ENCODE data around the gene SLC25A47.
"Not testable (repeated sequence)": the region's sequence is repeated elsewhere in the genome, so short reads cannot be mapped to it uniquely, and the experiment has no call there.

Gene SLC25A47

DNA sequence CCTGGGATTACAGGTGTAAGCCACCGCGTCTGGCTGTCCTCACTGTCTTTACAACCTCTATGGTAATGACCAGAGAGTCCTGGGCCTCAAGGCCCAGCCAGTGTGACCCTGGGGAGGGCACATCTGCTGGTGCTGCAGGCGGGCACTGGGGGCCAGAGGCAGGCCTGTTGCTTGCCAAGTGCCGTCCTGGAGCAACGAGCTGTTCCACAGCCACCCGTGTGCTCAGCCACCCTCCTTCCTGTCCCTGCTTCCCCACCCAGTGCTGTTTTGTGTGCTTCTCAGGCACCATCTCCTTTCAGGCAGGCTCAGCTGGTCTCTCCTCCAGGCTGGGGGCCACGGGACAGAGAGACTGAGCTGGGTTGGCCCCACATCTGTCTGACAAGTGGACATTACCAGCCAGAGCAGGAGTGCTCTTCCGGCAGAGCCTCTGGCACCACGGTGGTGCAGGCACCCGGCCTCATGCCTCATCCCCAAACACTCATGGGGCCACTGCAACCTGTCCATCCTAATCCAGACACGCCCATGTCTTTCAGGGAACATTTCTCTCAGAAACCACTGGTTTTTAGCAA is 9.0 kb downstream of the SLC25A47 start:
- DNase-seq (no peak), ATAC-seq (replicated peaks) (peak in 1 of 2 donors; percentile 7)
- Mint-ChIP-seq H3K4me3 (peak overlapping the region in 1 of 2 donors; percentile 18), H3K36me3 (peaks cover 49 to 51% of the 10 kb centered on the region in 2 donors), H3K4me1 (peaks cover 6 to 7% of the 10 kb centered on the region in 2 donors), H3K9me3 (no peaks in the 10 kb centered on the region), H3K27me3 (no peaks in the 10 kb centered on the region), H3K27ac (peak overlapping the region; percentile 84)

DNA sequence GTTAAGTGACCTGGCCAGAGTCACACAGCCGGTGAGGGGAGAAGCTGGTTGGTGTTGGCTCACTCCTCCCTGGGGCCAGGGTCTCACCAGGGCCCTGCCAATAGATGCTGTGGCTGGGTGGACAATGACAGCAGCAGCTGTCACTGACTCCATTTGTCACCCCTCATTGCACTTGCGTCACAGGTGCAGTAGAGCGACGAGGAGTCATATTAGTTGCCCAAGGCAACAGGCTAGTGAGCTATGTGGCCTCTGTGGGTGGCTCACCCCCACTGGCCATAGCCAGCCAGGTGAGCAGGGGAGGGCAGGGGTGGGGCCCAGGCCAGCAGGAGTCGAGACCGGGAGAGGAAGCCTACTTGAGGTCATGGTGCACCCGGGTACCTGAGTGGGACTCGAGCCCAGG is 9.7 kb downstream of the SLC25A47 start:
- peak overlapping the region; percentile 84 for H3K27ac Mint-ChIP-seq
- no peaks in the 10 kb centered on the region for H3K27me3 Mint-ChIP-seq
- DNase-seq (no peak), ATAC-seq (replicated peaks) (peak; percentile 49 to 64)
- H3K4me3 Mint-ChIP-seq = no peak overlapping the region
- H3K36me3 Mint-ChIP-seq = peaks cover 55% of the 10 kb centered on the region in 2 donors
- H3K4me1 Mint-ChIP-seq = peaks cover 6 to 9% of the 10 kb centered on the region in 2 donors
- H3K9me3 Mint-ChIP-seq = no peaks in the 10 kb centered on the region

- no peaks in the 10 kb centered on the region for H3K27me3 Mint-ChIP-seq
- H3K36me3 Mint-ChIP-seq = peaks cover 57 to 61% of the 10 kb centered on the region in 2 donors
- peaks cover 6 to 9% of the 10 kb centered on the region in 2 donors for H3K4me1 Mint-ChIP-seq
- H3K9me3 Mint-ChIP-seq = no peaks in the 10 kb centered on the region
- no peak for ATAC-seq (replicated peaks)
- no peak for DNase-seq
- no peak overlapping the region for H3K4me3 Mint-ChIP-seq
- peak overlapping the region; percentile 67 for H3K27ac Mint-ChIP-seq
These were observed 10.2 kb downstream of the SLC25A47 start for GRCh38 chr14:100333311-100333710.

- peaks cover 57 to 65% of the 10 kb centered on the region in 2 donors for H3K36me3 Mint-ChIP-seq
- no peaks in the 10 kb centered on the region for H3K9me3 Mint-ChIP-seq
- peaks cover 6 to 9% of the 10 kb centered on the region in 2 donors for H3K4me1 Mint-ChIP-seq
- no peak overlapping the region for H3K4me3 Mint-ChIP-seq
- ATAC-seq (replicated peaks) = no peak
- peak overlapping the region; percentile 25 for H3K27ac Mint-ChIP-seq
- H3K27me3 Mint-ChIP-seq = no peaks in the 10 kb centered on the region
- DNase-seq = no peak
These were observed 10.7 kb downstream of the SLC25A47 start for GRCh38 chr14:100333827-100334226.

GRCh38 chr14:100334904-100335303 is 11.8 kb downstream of the SLC25A47 start:
- Mint-ChIP-seq H3K36me3 (peaks cover 59 to 74% of the 10 kb centered on the region in 2 donors), H3K27ac (no peak overlapping the region), H3K27me3 (no peaks in the 10 kb centered on the region), H3K4me1 (peaks cover 11 to 12% of the 10 kb centered on the region in 2 donors), H3K9me3 (no peaks in the 10 kb centered on the region), H3K4me3 (no peak overlapping the region)
- DNase-seq (no peak), ATAC-seq (replicated peaks) (no peak)

GRCh38 chr14:100336618-100337530 is 13.7 kb downstream of the SLC25A47 start:
- ATAC-seq (replicated peaks) = no peak
- Mint-ChIP-seq H3K27ac (peak overlapping the region; percentile 77), H3K4me3 (no peak overlapping the region), H3K4me1 (peaks cover 23 to 26% of the 10 kb centered on the region in 2 donors), H3K36me3 (peaks cover 64 to 85% of the 10 kb centered on the region in 2 donors), H3K27me3 (no peaks in the 10 kb centered on the region), H3K9me3 (no peaks in the 10 kb centered on the region)
- DNase-seq = no peak

GRCh38 chr14:100339766-100340422 is 16.8 kb downstream of the SLC25A47 start:
- H3K36me3 Mint-ChIP-seq = peaks cover 63 to 84% of the 10 kb centered on the region in 2 donors
- no peak for ATAC-seq (replicated peaks)

DNA sequence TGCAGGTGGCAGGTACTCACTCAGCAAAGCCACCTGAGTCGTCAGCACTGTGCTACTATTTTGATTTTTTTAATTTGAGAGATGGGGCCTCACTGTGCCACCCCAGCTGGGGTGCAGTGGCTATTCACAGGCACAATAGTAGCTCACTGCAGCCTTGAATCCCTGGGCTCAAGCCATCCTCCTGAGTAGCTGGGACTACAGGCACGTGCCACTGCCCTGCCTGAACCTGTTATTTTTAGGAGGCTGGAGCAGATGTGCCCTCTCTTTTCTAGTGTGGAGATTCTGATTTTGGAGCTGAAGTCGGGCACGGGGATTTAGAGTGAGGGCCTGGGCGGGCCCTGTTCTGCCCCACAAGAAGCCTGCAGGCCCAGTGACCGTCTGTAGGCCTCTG is 17.3 kb downstream of the SLC25A47 start:
- ATAC-seq (replicated peaks) (no peak), DNase-seq (no peak)
- Mint-ChIP-seq H3K4me1 (peaks cover 31 to 48% of the 10 kb centered on the region in 2 donors), H3K9me3 (no peaks in the 10 kb centered on the region), H3K4me3 (peak overlapping the region; percentile 50 to 62), H3K27me3 (no peaks in the 10 kb centered on the region), H3K27ac (peak overlapping the region; percentile 96), H3K36me3 (peaks cover 58 to 81% of the 10 kb centered on the region in 2 donors)

More at GRCh38 chr14:100339766-100340422, 16.8 kb downstream of the SLC25A47 start:
- Mint-ChIP-seq H3K4me1 (peaks cover 31 to 48% of the 10 kb centered on the region in 2 donors), H3K9me3 (no peaks in the 10 kb centered on the region), H3K27me3 (no peaks in the 10 kb centered on the region), H3K4me3 (peak overlapping the region; percentile 50 to 62), H3K27ac (peak overlapping the region; percentile 96)
- DNase-seq = no peak

DNA sequence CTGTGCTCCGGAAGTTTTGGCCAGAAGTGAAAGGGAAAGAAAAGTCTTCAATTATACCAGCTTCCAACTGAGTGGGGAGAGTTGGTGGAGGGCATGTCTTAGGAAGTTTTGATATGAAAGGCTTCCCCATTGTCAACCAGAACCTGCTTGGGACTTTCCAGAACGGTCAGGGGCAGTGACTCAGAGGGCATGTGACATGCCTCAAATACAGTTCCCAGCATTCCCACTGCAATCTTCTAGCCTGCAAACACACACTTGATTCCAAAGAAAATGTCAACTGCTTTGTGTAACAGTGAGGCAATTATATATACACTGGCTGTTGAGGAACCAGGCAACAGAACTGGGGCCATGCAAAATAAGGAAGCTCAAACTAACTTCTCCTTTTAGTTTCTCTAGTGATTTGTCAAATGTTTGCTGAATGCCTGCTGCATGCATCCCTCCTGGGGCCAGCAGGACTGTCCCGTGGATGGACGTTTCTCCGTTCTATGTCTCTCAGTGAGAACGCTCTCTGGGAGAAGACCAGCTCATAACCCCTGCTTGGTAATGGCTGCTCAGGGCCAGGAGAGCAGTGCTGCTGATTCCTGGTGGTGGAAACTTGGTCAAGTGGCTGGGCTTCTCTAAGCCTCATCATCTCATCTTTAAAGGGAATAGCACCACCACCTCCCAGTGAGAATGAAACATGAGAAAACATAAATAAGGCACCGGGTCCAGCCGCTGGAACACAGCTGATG is 18.3 kb downstream of the SLC25A47 start:
- peak; percentile 59 for DNase-seq
- H3K9me3 Mint-ChIP-seq = no peaks in the 10 kb centered on the region
- no peaks in the 10 kb centered on the region for H3K27me3 Mint-ChIP-seq

GRCh38 chr14:100342195-100342594 is 19.1 kb downstream of the SLC25A47 start:
- H3K4me3 Mint-ChIP-seq = peak overlapping the region; percentile 33 to 34
- peaks cover 59 to 81% of the 10 kb centered on the region in 2 donors for H3K36me3 Mint-ChIP-seq
- H3K27ac Mint-ChIP-seq = peak overlapping the region; percentile 96

More for the DNA sequence above, 18.3 kb downstream of the SLC25A47 start:
- Mint-ChIP-seq H3K4me3 (peak overlapping the region; percentile 70 to 76), H3K27ac (peak overlapping the region; percentile 96), H3K36me3 (peaks cover 59 to 82% of the 10 kb centered on the region in 2 donors), H3K4me1 (peaks cover 31 to 48% of the 10 kb centered on the region in 2 donors)
- peak; percentile 92 to 93 for ATAC-seq (replicated peaks)

DNA sequence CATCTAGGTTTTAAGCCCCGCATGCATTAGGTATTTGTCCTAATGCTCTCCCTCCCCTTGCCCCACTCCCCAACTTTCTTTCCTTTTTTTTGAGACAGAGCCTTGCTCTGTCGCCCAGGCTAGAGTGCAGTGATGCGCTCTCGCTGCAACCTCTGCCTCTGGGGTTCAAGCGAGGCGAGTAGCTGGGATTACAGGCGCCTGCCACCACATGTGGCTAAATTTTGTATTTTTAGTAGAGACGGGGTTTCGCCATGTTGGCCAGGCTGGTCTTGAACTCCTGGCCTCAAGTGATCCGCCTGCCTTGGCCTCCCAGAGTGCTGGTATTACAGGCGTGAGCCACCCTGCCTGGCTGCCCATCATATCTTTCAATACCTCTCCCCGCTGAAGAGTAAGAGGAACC is 19.7 kb downstream of the SLC25A47 start:
- DNase-seq; H3K4me3 Mint-ChIP-seq; H3K9me3 Mint-ChIP-seq; ATAC-seq (replicated peaks); H3K27me3 Mint-ChIP-seq: not testable (repeated sequence)
- peak overlapping the region; percentile 89 for H3K27ac Mint-ChIP-seq
- peaks cover 28 to 48% of the 10 kb centered on the region in 2 donors for H3K4me1 Mint-ChIP-seq
- H3K36me3 Mint-ChIP-seq = peaks cover 57 to 78% of the 10 kb centered on the region in 2 donors

More at GRCh38 chr14:100342195-100342594, 19.1 kb downstream of the SLC25A47 start:
- no peaks in the 10 kb centered on the region for H3K9me3 Mint-ChIP-seq
- peaks cover 29 to 48% of the 10 kb centered on the region in 2 donors for H3K4me1 Mint-ChIP-seq
- H3K27me3 Mint-ChIP-seq = no peaks in the 10 kb centered on the region
- ATAC-seq (replicated peaks) = no peak
- no peak for DNase-seq

DNA sequence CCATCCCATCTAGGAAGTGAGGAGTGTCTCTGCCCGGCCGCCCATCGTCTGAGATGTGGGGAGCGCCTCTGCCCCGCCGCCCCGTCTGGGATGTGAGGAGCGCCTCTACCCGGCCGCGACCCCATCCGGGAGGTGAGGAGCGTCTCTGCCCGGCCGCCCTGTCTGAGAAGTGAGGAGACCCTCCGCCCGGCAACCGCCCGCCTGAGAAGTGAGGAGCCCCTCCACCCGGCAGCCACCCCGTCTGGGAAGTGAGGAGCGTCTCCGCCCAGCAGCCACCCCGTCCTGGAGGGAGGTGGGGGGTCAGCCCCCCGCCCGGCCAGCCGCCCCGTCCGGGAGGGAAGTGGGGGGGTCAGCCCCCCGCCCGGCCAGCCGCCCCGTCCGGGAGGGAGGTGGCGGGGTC is 21.5 kb downstream of the SLC25A47 start:
- Mint-ChIP-seq H3K36me3 (peaks cover 65 to 74% of the 10 kb centered on the region in 2 donors), H3K4me1 (peaks cover 26 to 45% of the 10 kb centered on the region in 2 donors)
- DNase-seq; H3K9me3 Mint-ChIP-seq; H3K27me3 Mint-ChIP-seq; H3K27ac Mint-ChIP-seq; H3K4me3 Mint-ChIP-seq; ATAC-seq (replicated peaks): not testable (repeated sequence)

- Mint-ChIP-seq H3K9me3 (no peaks in the 10 kb centered on the region), H3K36me3 (peaks cover 62 to 72% of the 10 kb centered on the region in 2 donors), H3K4me3 (no peak overlapping the region), H3K4me1 (peaks cover 24 to 44% of the 10 kb centered on the region in 2 donors), H3K27ac (peak overlapping the region; percentile 42), H3K27me3 (no peaks in the 10 kb centered on the region)
- ATAC-seq (replicated peaks) = no peak
- DNase-seq = no peak
These were observed 22.6 kb downstream of the SLC25A47 start for GRCh38 chr14:100345711-100346110.
